AG08395 (cell line): Measurements from ENCODE around the gene CCM2.

Source experiments
- DNase-seq: peaks from one replicate; pipeline ENCODE4 v3.0.0; 2012; ENCODE audit warnings: mixed read lengths, low spot score

CCM2 gene

GRCh38 chr7:45125193-45125904 lies 125.3 kb downstream of the CCM2 start:
- DNase-seq = no peak
